OCI-LY3 (cell line): ENCODE results near the gene ENTR1.

Source experiments
- H2AFZ ChIP-seq: fragments of 200-600, 300-600 bp; shearing (Covaris generic); 2 replicates; pipeline ENCODE4 v1.6.0; 2014; ENCODE audit warnings: antibody characterized with exemption, low read depth, low read length
- H3K27ac ChIP-seq: fragments of 200-600, 300-600 bp; sonication (generic); 2 replicates; pipeline ENCODE4 v1.5.1; 2014; ENCODE audit warnings: mild to moderate bottlenecking, low read length, moderate library complexity, mixed read lengths
- H3K27me3 ChIP-seq: fragments of 200-600, 300-600 bp; sonication (generic); 2 replicates; pipeline ENCODE4 v1.6.1; 2014; ENCODE audit warnings: low read depth, low read length, mixed read lengths
- H3K36me3 ChIP-seq: fragments of 200-600, 300-600 bp; sonication (generic); replicated peaks from 2 replicates; pipeline ENCODE3; 2014; ENCODE audit warnings: low read depth, low read length, mixed read lengths
- H3K4me1 ChIP-seq: fragments of 300-600, 200-600 bp; sonication (generic); 2 replicates; pipeline ENCODE4 v1.6.1; 2014; ENCODE audit warnings: low read length, mixed read lengths
- H3K4me2 ChIP-seq: fragments of 200-600, 300-600 bp; sonication (generic); 2 replicates; pipeline ENCODE4 v1.6.1; 2014; ENCODE audit warnings: low read length, mixed read lengths
- H3K4me3 ChIP-seq: fragments of 300-600, 200-600 bp; sonication (generic); 2 replicates; pipeline ENCODE4 v1.5.1; 2014; ENCODE audit warnings: antibody characterized with exemption, mild to moderate bottlenecking, low read length, moderate library complexity
- H3K79me2 ChIP-seq: fragments of 300-600, 200-600 bp; shearing (Covaris generic); 2 replicates; pipeline ENCODE4 v1.6.1; 2014; ENCODE audit warnings: mild to moderate bottlenecking, low read length, mixed read lengths
- H3K9ac ChIP-seq: fragments of 300-600, 200-600 bp; shearing (Covaris generic); 2 replicates; pipeline ENCODE4 v1.6.0; 2014; ENCODE audit warnings: mild to moderate bottlenecking, low read length, moderate library complexity
- H3K9me3 ChIP-seq: fragments of 200-600, 300-600 bp; shearing (Covaris generic); 2 replicates; pipeline ENCODE4 v1.6.1; 2014; ENCODE audit warnings: low read length, mixed read lengths; ENCODE audit not compliant: insufficient read depth
- H4K20me1 ChIP-seq: fragments of 200-600, 300-600 bp; sonication (generic); 2 replicates; pipeline ENCODE4 v1.6.1; 2016; ENCODE audit warnings: low read length, mixed read lengths; ENCODE audit not compliant: insufficient read depth
- CTCF ChIP-seq: fragments of 200-600, 300-600 bp; sonication (generic); IDR thresholded peaks from 2 replicates; pipeline ENCODE4 v1.5.1; 2014; ENCODE audit warnings: antibody characterized with exemption, low read length, low read depth
- EZH2phosphoT487 ChIP-seq: fragments of 200-600 bp; shearing (Covaris generic); IDR thresholded peaks from 2 replicates; pipeline ENCODE4 v1.6.1; 2018; ENCODE audit warnings: antibody characterized with exemption, mixed run types, low read depth

ENTR1 gene

GRCh38 chr9:136402067-136402466 lies 8.3 kb downstream of the ENTR1 start:
- H3K9me3 ChIP-seq: no peaks in the 10 kb centered on the region
- H3K36me3 ChIP-seq: peaks cover 42% of the 10 kb centered on the region
- H3K27ac ChIP-seq: 0 out of 2 replicates have a peak overlapping the region, but pooled peaks have one; percentile 94
- peaks cover 52% of the 10 kb centered on the region for H3K4me1 ChIP-seq
- H2AFZ ChIP-seq: no peak overlapping the region
- no peak overlapping the region for H3K4me3 ChIP-seq
- no peak overlapping the region for H3K9ac ChIP-seq
- peaks cover 13% of the 10 kb centered on the region for H4K20me1 ChIP-seq
- no peaks in the 10 kb centered on the region for H3K27me3 ChIP-seq
- H3K79me2 ChIP-seq: peaks cover 49% of the 10 kb centered on the region
- no peak overlapping the region for H3K4me2 ChIP-seq
- no peak for TF ChIP-seq CTCF
- TF ChIP-seq EZH2phosphoT487: no peak

GRCh38 chr9:136401173-136401922 lies 9.1 kb downstream of the ENTR1 start:
- no peaks in the 10 kb centered on the region for H3K27me3 ChIP-seq
- H3K79me2 ChIP-seq: peaks cover 52% of the 10 kb centered on the region
- H3K9ac ChIP-seq: no peak overlapping the region
- no peak overlapping the region for H3K4me2 ChIP-seq
- peaks cover 48% of the 10 kb centered on the region for H3K4me1 ChIP-seq
- H3K4me3 ChIP-seq: no peak overlapping the region
- no peaks in the 10 kb centered on the region for H3K9me3 ChIP-seq
- no peak overlapping the region for H3K27ac ChIP-seq
- H3K36me3 ChIP-seq: peaks cover 45% of the 10 kb centered on the region
- TF ChIP-seq CTCF: no peak
- TF ChIP-seq EZH2phosphoT487: no peak
- no peak overlapping the region for H2AFZ ChIP-seq
- H4K20me1 ChIP-seq: peaks cover 13% of the 10 kb centered on the region

- Histone ChIP-seq H4K20me1 (peaks cover 13% of the 10 kb centered on the region), H3K4me1 (peaks cover 38% of the 10 kb centered on the region), H3K27ac (peak within 1 kb of the TSS; percentile 61), H3K36me3 (peaks cover 48% of the 10 kb centered on the region), H3K27me3 (no peaks in the 10 kb centered on the region), H3K79me2 (peaks cover 58% of the 10 kb centered on the region), H3K9ac (peak within 1 kb of the TSS; percentile 86), H3K4me3 (peak within 1 kb of the TSS; percentile 92), H3K4me2 (peak within 1 kb of the TSS; percentile 94), H2AFZ (no peak within 1 kb of the TSS; the same call in 1 of the 2 replicates), H3K9me3 (no peaks in the 10 kb centered on the region)
- no peak for TF ChIP-seq EZH2phosphoT487
- peak; percentile 82 for TF ChIP-seq CTCF
Measured at GRCh38 chr9:136400038-136400834, 10.2 kb downstream of the ENTR1 start, which contains the start of gene SNAPC4. Gene SNAPC4 (minus strand): TSS chr9:136400170. CDS start chr9:136398428, 1,742 bp downstream.
